ENCODE data around the gene FNTB.

GRCh38 chr14:65024957-65025356 lies 38.3 kb downstream of the FNTB start:
- TF ChIP-seq, protein P1, sequence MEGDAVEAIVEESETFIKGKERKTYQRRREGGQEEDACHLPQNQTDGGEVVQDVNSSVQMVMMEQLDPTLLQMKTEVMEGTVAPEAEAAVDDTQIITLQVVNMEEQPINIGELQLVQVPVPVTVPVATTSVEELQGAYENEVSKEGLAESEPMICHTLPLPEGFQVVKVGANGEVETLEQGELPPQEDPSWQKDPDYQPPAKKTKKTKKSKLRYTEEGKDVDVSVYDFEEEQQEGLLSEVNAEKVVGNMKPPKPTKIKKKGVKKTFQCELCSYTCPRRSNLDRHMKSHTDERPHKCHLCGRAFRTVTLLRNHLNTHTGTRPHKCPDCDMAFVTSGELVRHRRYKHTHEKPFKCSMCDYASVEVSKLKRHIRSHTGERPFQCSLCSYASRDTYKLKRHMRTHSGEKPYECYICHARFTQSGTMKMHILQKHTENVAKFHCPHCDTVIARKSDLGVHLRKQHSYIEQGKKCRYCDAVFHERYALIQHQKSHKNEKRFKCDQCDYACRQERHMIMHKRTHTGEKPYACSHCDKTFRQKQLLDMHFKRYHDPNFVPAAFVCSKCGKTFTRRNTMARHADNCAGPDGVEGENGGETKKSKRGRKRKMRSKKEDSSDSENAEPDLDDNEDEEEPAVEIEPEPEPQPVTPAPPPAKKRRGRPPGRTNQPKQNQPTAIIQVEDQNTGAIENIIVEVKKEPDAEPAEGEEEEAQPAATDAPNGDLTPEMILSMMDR (conservative IDR thresholded peaks at IDR 0.05): no peak
- TF ChIP-seq EZH2 (IDR thresholded peaks at IDR 0.05; ENCODE audit: low read depth): no peak

All from PC-9 (cell line).